Stimulated activated CD4-positive, alpha-beta T cell treated with anti-CD3 and anti-CD28 coated beads, Interleukin-4, amount 100 ng/mL, for 48 hours (primary cell): ENCODE data around the gene POLR2F.
"Not testable (repeated sequence)": the region's sequence is repeated elsewhere in the genome, so short reads cannot be mapped to it uniquely, and the experiment has no call there.

Experiments
- DNase-seq, 2 donors: peaks; one replicate each; pipeline ENCODE4 v3.0.0-alpha.2; 2020; ENCODE audit warnings: low read depth in 2 of 2

POLR2F gene

DNA sequence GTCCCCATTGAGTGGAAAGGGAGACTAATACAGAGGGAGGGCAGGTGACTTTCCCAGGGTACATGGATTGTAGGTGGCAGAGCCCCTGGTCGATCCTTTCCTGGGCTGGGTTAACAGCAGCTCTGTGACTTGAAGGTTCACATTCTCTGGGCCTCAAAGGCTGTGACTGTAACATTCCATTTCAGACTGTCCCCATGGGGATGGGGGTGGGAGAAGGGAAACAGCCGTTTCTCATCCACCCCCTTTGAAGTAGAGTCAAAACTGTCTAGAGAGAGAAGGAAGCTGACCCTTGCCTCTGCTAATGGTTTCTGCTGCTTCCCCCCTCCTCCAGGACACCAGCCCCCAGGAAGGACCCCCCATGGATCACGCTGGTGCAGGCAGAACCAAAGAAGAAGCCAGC lies 28.2 kb upstream of the POLR2F start:
- no peak for DNase-seq

- DNase-seq = no peak
Measured at GRCh38 chr22:37925767-37926166, 27.7 kb upstream of the POLR2F start.

GRCh38 chr22:37926358-37926757 lies 27.1 kb upstream of the POLR2F start:
- DNase-seq = no peak

- no peak for DNase-seq
Measured at GRCh38 chr22:37926771-37927636, 26.5 kb upstream of the POLR2F start.

DNA sequence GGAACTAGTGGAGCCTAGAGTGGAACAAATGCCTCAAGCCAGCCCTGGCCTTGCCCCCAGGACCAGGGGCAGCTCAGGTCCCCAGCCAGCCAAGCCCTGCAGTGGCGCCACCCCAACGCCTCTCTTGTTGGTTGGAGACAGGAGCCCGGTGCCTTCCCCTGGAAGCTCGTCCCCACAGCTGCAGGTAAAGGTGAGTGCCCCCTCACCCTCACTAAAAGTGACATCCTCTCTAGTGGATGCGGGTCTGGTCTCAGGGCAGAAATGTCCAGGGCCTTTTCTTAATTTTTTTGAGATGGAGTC lies 25.9 kb upstream of the POLR2F start:
- DNase-seq = no peak

- no peak for DNase-seq
Measured at GRCh38 chr22:37929390-37929789, 24.1 kb upstream of the POLR2F start.

GRCh38 chr22:37930270-37930951 lies 23.1 kb upstream of the POLR2F start:
- no peak for DNase-seq

DNA sequence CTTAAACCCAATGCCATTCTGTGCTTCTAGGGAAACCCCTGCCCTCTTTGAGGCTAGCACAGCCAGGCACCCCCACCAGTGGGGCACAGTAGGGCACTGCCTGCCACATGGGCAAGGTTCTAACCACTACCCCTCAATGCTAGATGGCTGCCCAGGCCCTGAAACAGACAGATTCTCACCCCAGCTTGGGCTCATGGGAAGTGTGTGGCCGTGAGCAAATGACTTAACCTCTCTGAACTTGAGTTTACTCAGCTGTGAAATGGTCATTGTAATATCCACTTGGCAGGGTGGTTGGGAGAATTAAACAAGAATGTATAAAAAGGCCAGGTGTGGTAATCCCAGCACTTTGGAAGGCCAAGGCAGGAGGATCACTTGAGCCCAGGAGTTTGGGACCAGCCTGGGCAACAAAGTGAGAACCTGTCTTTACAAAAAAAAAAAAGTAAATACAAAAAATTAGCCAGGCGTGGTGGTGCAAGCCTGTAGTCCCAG lies 22.5 kb upstream of the POLR2F start:
- no peak for DNase-seq

DNA sequence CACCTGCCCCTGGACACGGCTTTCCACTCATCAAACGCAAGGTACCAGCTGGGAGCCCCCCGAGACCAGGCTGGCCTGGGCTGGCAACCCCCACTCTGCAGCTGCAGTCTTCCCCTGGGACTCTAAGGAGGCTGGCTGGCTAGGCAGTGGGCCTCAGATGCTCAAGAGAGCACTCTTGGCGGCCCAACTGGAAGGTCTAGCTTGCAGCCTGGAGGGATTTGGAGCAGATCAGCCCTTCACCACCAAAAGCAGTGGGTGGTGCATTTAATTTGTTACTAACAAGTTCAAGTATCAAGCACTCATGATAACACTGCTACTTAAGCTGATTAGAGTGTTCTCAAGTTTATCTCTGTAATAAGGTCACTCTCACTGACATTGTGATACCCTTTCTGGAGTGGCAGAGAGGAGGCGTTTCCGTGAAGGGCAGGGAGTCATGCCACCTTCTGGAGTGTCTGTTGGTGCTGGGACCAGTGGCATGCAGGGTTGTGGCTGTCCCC lies 21.6 kb upstream of the POLR2F start:
- no peak for DNase-seq

- no peak for DNase-seq
Measured at GRCh38 chr22:37932401-37932800, 21.1 kb upstream of the POLR2F start.

- no peak for DNase-seq
Measured at GRCh38 chr22:37932821-37933578, 20.5 kb upstream of the POLR2F start.

- peak; percentile 84 to 85 for DNase-seq
Measured at GRCh38 chr22:37933711-37934376, 19.7 kb upstream of the POLR2F start.

GRCh38 chr22:37940698-37941376 lies 12.7 kb upstream of the POLR2F start:
- DNase-seq = no peak

- no peak for DNase-seq
Measured at GRCh38 chr22:37942133-37942532, 11.4 kb upstream of the POLR2F start.

DNA sequence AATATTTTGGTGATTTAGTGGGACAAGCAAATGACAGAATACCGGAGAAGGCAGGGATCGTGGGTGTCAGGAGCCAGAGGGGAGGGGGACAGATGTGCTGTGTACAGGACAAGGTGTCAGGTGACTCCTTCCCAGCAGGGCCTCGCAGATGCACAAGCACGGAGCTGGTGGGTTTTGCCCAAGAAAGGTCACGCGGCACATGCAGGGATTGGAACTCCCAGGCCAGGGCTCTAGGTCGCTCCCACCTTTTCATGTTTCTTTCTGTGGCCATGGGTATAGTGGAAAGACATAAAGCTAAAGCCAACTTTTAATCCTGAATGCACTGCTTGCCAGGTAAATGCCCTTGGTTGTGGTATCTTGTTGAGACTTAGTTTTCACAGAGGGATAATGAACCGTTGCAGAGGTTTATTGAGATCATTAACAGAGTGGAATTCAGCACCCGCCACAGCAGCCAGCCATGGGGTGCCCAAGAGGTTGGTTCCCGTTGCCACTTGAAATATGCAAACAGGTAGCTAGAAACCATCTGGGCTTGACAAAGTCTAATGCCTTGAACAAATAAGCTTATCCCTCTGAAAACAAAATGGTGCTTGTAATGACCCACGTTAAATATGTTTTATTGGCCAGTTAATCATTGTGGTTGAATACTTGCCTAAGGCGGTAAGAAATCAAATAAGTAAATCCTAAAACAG lies 10.2 kb upstream of the POLR2F start:
- DNase-seq = no peak

DNA sequence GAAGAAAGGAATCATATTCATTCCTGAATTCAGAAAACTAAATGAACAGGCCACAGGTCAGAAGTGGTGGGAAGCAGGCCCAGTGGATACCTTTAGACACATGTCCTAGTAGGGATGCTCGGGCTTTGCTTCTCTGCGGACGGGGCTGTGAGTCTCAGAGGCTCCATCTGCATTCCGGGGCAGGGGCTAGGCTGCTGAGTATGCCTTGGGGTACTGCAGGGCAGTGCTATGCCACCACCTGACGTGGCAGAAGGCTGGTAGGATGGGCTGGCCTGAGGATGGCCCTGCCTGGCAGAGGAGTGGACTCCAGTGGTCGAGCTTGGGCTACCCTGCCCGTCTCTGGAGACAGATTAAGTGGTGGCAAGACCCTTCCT lies 9.7 kb upstream of the POLR2F start:
- DNase-seq = no peak

- not testable (repeated sequence) for DNase-seq
Measured at GRCh38 chr22:37944423-37944822, 9.1 kb upstream of the POLR2F start.

DNA sequence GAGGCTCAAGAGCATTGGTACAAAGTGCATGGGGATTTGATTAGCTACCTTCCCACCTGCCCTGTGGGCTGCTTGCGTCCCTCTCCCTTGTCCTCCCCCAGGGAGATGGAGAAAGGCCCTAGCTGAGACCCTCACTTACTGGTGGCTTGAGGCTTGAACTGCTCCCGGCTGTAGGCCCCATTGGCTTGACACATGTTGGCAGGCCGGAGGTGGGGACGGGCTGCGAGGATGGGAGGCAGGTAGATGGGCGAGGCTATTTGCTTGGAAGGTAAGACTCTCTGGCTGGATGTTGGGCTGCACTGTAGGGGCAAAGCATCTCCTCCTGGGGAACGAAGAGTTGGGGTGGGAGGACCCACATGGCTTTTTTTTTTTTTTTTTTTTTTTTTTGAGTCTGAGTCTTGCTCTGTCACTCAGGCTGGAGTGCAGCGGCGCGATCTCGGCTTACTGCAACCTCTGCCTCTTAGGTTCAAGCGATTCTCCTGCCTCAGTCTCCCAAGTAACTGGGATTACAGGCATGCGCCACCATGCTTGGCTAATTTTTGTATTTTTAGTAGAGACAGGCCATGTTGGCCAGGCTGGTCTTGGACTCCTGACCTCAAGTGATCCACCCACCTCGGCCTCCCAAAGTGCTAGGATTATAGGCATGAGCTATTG lies 6.2 kb upstream of the POLR2F start:
- DNase-seq = not testable (repeated sequence)

DNA sequence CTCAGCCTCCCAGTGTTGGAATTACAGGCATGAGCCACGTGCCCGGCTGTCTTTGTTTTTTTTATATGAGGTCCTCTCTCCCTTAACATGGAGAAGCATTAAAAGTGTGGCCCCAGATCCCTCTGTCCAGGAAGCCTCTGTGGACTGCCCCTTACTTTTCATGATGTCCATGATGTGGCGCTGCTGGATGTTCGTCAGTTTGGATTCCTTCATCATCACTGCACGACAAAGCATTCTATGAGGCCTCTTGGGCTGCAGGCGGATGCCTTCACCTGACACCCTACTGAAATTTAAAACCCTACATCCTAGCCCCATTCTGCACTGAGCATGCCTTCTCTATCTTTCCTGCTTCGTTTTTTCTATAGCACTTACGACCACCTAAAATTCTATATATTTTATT lies 2.2 kb upstream of the POLR2F start:
- DNase-seq = no peak

DNA sequence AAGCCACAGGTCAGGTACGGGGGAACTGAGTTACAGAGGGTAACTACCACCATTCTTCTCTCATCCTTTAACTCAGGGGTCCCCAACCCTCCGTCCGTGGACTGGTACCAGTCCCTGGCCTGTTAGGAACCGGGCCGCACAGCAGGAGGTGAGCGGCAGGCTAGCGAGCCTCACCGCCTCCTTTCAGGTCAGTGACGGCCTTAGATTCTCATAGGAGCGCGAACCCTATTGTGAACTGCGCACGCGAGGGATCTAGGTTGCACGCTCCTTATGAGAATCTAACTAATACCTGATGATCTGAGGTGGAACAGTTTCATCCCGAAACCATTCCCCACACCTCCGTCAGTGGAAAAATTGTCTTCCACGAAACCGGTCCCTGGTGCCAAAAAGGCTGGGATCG lies 870 bp upstream of the POLR2F start:
- not testable (repeated sequence) for DNase-seq
